DND-41 (cell line): Measurements from ENCODE around the gene MYL6B.
A peak's percentile ranks its signal among the peaks of the same experiment; 100 is the strongest.

Source experiments
- ATAC-seq: fragments of 200-7000 bp; cut with Tn5 transposase; 3 replicates; pipeline ENCODE4 v1.9.1; 2021; ENCODE audit warnings: low read depth; ENCODE audit not compliant: insufficient read depth
- DNase-seq: peaks from one replicate; pipeline ENCODE4 v3.0.0-alpha.2; 2020
- H2AFZ ChIP-seq: 2 replicates; pipeline ENCODE4 v1.6.0; 2012; ENCODE audit warnings: low read depth, low read length
- H3K27ac ChIP-seq: 2 replicates; pipeline ENCODE4 v1.5.1; 2012; ENCODE audit warnings: low read length, inconsistent platforms
- H3K27me3 ChIP-seq: fragments of 200-600 bp; sonication (generic); 2 replicates; pipeline ENCODE4 v1.6.0; 2012; ENCODE audit warnings: low read length, mild to moderate bottlenecking, inconsistent platforms; ENCODE audit not compliant: insufficient read depth, poor library complexity
- H3K36me3 ChIP-seq: 2 replicates; pipeline ENCODE4 v1.5.1; 2012; ENCODE audit warnings: low read length, inconsistent platforms; ENCODE audit not compliant: insufficient read depth
- H3K4me1 ChIP-seq: 2 replicates; pipeline ENCODE4 v1.5.1; 2012; ENCODE audit warnings: mild to moderate bottlenecking, low read length; ENCODE audit not compliant: insufficient read depth
- H3K4me2 ChIP-seq: 2 replicates; pipeline ENCODE4 v1.6.0; 2012; ENCODE audit warnings: mild to moderate bottlenecking, moderate library complexity, low read length, inconsistent platforms; ENCODE audit not compliant: insufficient read depth
- H3K4me3 ChIP-seq, 2 experiments: fragments of 200-600 bp in 1 of 2; shearing (Covaris generic) in 1 of 2; 2 replicates each; pipeline ENCODE4 v1.5.1; 2012 to 2016; ENCODE audit warnings: inconsistent platforms in 2 of 2, low read length in 2 of 2, mild to moderate bottlenecking in 2 of 2, low read depth in 1 of 2, moderate library complexity in 1 of 2
- H3K79me2 ChIP-seq: 2 replicates; pipeline ENCODE4 v1.6.0; 2012; ENCODE audit warnings: low read length, inconsistent platforms; ENCODE audit not compliant: insufficient read depth
- H3K9ac ChIP-seq: 2 replicates; pipeline ENCODE4 v1.6.0; 2012; ENCODE audit warnings: low read depth, mild to moderate bottlenecking, inconsistent platforms, low read length, moderate library complexity
- H3K9me3 ChIP-seq: 2 replicates; pipeline ENCODE4 v1.5.1; 2012; ENCODE audit warnings: low read length, moderate library complexity, mild to moderate bottlenecking, inconsistent platforms; ENCODE audit not compliant: insufficient read depth, severe bottlenecking
- H4K20me1 ChIP-seq: 2 replicates; pipeline ENCODE4 v1.6.0; 2012; ENCODE audit warnings: low read length; ENCODE audit not compliant: insufficient read depth
- CTCF ChIP-seq: IDR thresholded peaks from 2 replicates; pipeline ENCODE4 v1.5.1; 2012; ENCODE audit warnings: borderline replicate concordance, low read length, moderate library complexity, mild to moderate bottlenecking; ENCODE audit not compliant: poor library complexity, severe bottlenecking; ENCODE audit errors: extremely low read depth
- EZH2 ChIP-seq: IDR thresholded peaks from 3 replicates; pipeline ENCODE4 v1.6.1; 2012; ENCODE audit warnings: borderline replicate concordance, low read depth, mild to moderate bottlenecking, moderate library complexity, low read length, inconsistent platforms; ENCODE audit not compliant: severe bottlenecking

The MYL6B gene

GRCh38 chr12:56169229-56169759, 16.9 kb downstream of the MYL6B start:
- Histone ChIP-seq H3K4me1 (no peaks in the 10 kb centered on the region), H3K4me2 (no peak overlapping the region), H3K9me3 (no peaks in the 10 kb centered on the region), H4K20me1 (peaks cover 3% of the 10 kb centered on the region; the same call in 1 of the 2 replicates), H3K27me3 (no peaks in the 10 kb centered on the region), H3K36me3 (peaks cover 96% of the 10 kb centered on the region), H3K27ac (no peak overlapping the region), H3K79me2 (no peaks in the 10 kb centered on the region), H2AFZ (no peak overlapping the region), H3K9ac (no peak overlapping the region), H3K4me3 (no peak overlapping the region)
- TF ChIP-seq CTCF (no peak), EZH2 (no peak)
- no peak for DNase-seq
- ATAC-seq, result no peak

- no peaks in the 10 kb centered on the region for H3K27me3 ChIP-seq
- ATAC-seq (no peak), DNase-seq (no peak)
- H3K27ac ChIP-seq, result no peak overlapping the region
- peaks cover 91% of the 10 kb centered on the region for H3K36me3 ChIP-seq
- H3K4me3 ChIP-seq, result no peak overlapping the region
- H3K79me2 ChIP-seq, result no peaks in the 10 kb centered on the region
- H3K9me3 ChIP-seq, result no peaks in the 10 kb centered on the region
- no peak overlapping the region for H2AFZ ChIP-seq
- H3K4me1 ChIP-seq, result no peaks in the 10 kb centered on the region
- no peak overlapping the region for H3K9ac ChIP-seq
- no peak for TF ChIP-seq CTCF
- no peak for TF ChIP-seq EZH2
- no peak overlapping the region for H3K4me2 ChIP-seq
- peaks cover 3% of the 10 kb centered on the region; the same call in 1 of the 2 replicates for H4K20me1 ChIP-seq
Observed at GRCh38 chr12:56172839-56173238, 20.5 kb downstream of the MYL6B start.

GRCh38 chr12:56178347-56178746, 26.0 kb downstream of the MYL6B start:
- no peak overlapping the region for H2AFZ ChIP-seq
- ATAC-seq, result no peak
- H3K9ac ChIP-seq, result no peak overlapping the region
- H3K27me3 ChIP-seq, result no peaks in the 10 kb centered on the region
- peaks cover 83% of the 10 kb centered on the region for H3K36me3 ChIP-seq
- H3K9me3 ChIP-seq, result no peaks in the 10 kb centered on the region
- no peak for DNase-seq
- no peaks in the 10 kb centered on the region for H3K79me2 ChIP-seq
- H4K20me1 ChIP-seq, result no peaks in the 10 kb centered on the region
- no peaks in the 10 kb centered on the region for H3K4me1 ChIP-seq
- TF ChIP-seq EZH2 (no peak), CTCF (no peak)
- no peak overlapping the region for H3K27ac ChIP-seq
- H3K4me3 ChIP-seq, result no peak overlapping the region
- H3K4me2 ChIP-seq, result no peak overlapping the region

- peak overlapping the region in 1 of 2 experiments; percentile 94; a peak in 1 of 4 replicates for H3K4me3 ChIP-seq
- no peak for ATAC-seq
- no peak overlapping the region; the same call in 1 of the 2 replicates for H3K27ac ChIP-seq
Observed at GRCh38 chr12:56186957-56187356, 34.6 kb downstream of the MYL6B start.

More at GRCh38 chr12:56186957-56187356, 34.6 kb downstream of the MYL6B start:
- Histone ChIP-seq H3K9ac (peak overlapping the region; percentile 79), H3K27me3 (no peaks in the 10 kb centered on the region), H3K36me3 (peaks cover 56% of the 10 kb centered on the region), H3K79me2 (peaks cover 62% of the 10 kb centered on the region), H3K4me1 (peaks cover 40% of the 10 kb centered on the region), H4K20me1 (peaks cover 13% of the 10 kb centered on the region), H3K4me2 (peak overlapping the region; percentile 77), H3K9me3 (no peaks in the 10 kb centered on the region), H2AFZ (no peak overlapping the region)
- TF ChIP-seq EZH2 (no peak), CTCF (no peak)
- no peak for DNase-seq
